Activated gamma-delta T cell treated with Interleukin-2 at 50 U/mL for 16 hours (primary cell): Measurements from ENCODE around the gene EYA2.

ENCODE experiments used
- DNase-seq: peaks from one replicate; pipeline ENCODE4 v3.0.0-alpha.2; 2020

EYA2 gene

DNA sequence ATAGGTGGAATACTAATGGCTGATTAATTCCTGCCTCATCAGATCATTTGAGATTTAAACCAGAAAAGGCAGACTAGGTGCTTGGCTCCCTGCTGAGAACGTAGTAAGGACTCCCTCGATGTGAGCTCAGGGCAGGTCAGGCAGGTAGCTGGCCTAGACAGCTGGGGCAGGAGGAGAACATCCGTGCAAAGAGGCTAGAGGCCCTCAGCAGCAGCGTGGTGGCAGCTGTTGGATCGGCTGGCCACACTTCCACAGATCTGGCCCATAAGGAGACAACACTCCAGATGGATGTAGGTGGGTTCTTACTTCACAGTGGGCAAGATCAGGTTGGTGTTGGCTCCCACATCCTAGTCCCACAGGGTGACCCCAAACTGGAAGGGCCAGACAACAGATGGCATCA is 38.5 kb downstream of the EYA2 start:
- DNase-seq, result no peak

- DNase-seq, result no peak
These were observed 40.2 kb downstream of the EYA2 start for GRCh38 chr20:46934746-46935287.

DNA sequence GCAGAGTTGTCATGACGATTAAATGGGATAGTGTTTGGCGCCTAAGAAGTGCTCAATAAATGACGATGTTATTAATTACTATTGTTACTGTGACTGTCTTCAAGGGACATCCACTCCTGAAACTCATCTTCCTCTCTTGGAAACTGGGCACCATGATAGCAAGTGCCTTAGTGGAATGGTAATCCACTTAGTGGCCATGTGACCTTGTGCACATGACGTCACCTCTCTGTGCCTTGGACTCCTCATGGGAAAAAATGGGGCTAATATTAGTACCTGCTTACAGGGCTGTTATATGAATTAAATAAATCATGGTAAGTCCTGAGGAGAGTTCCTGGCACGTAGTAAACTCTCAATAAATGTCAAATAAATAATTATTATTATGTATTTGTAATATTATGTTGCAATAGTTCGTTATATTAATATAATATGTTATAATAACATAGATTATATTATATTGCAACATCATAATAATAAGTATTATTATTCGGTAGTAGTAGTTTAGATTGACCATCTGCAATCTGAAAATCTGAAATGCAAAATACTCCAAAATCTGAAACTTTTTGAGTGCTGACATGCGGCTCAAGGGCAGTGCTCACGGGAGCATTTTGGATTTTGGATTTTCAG is 40.9 kb downstream of the EYA2 start:
- DNase-seq, result no peak

DNA sequence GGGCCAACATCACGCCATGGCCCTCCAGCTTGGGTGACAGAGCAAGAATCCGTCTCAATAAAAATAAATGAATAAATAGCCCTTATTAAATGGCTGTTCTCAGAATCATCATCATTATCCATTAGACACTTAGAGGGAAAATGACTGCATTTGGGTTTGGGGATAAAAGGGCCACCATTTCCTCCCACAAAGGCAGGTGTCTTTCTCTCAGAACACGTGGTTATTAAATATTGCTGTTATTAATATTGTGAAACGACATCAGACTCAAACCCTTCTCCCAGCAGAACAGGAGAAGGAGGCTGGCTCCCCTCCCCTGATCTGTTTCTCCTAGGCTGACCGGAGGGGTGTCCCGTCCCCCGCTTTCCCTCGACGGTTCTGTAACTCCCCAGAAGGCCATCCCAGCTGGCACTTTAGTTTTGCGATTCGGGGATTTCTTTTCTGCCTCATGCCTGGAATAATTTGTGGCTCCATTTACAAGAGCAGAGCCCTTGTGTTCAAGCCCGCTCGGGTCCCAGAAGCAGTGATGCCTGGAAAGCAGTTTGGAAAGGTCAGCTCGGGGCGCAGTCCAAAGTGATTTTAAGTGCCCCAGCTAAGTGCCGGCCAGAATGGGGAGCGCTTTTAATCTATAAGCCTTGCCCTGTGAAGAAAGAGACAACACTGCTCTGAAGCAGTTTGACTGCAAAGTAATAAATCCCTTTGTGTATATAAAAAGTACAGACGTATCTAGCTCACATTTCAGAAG is 41.9 kb downstream of the EYA2 start:
- DNase-seq, result no peak

- no peak for DNase-seq
These were observed 42.5 kb downstream of the EYA2 start for GRCh38 chr20:46937157-46937523.

DNA sequence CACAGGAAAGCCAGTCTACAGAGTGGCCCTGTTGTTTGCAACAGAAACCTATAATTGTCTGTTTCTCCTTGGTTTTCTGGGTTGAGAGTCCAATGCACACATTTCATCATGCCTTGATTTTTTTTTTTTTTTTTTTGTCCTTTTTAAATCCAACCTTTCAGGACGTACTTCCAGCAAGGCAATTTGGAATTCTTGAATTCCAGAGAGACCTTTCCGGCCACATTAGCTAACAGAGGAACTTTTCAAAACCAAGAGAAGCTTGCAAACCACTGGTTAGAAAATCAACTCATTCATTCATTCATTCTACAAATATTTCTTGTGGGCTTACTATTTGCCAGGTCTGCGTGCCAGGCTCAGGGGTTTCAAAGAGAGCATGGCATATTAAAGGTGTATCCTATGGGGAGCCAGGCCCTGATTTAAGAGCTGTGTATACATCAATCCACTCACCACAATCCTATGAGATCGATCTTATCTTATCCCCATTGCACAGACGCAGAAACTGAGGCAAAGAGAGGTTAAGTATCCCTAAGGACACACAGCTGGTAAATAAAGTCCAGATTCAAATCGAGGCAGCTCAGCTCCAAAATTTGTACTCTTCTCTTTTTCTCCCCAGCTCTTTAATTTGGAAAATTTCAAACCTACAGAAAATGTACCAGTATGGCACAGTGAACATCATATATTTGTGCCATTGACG is 43.0 kb downstream of the EYA2 start:
- DNase-seq, result no peak

GRCh38 chr20:46938434-46938833 is 43.8 kb downstream of the EYA2 start:
- DNase-seq, result no peak

- DNase-seq, result no peak
These were observed 44.7 kb downstream of the EYA2 start for GRCh38 chr20:46939031-46939965.

DNA sequence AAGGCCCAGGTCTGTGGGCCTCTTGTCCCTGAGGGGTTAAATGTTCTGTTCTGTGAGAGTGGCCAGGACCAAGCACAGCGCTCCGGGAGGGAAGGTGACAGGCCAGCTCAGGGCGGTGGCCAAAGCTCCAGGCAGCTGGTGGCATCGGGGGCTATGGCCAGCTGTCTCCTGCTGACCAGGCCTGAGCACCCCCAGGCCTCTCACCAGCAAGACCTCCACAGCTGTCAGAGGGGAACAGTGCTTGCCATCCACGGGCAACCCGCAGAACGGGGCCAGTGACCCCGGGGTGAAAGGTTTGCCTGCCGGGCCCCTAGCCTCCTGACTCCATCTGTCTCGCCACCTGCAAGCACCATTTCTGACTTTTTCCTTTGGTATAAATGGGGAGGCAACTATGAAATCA is 46.0 kb downstream of the EYA2 start:
- DNase-seq, result no peak

DNA sequence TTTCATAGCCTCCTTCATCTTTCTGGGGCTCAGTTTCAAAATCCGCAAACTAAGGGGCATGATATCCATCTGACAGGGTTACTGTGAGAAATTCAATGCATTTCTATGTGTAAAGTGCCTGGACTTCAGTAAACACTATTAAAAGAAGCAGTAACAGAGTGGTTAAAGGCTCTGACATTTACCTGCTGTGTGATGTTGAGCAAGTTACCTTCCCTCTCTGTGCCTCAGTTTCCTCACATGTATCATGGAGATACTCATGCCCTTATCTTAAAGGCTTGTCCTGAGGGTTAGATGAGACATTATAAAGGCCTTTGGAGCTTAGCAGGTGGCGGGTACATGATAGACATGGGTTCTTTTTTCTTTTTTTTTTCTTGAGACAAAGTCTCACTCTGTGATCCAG is 46.8 kb downstream of the EYA2 start:
- no peak for DNase-seq

- no peak for DNase-seq
These were observed 49.4 kb downstream of the EYA2 start for GRCh38 chr20:46943861-46944591.

GRCh38 chr20:46945465-46945864 is 50.8 kb downstream of the EYA2 start:
- no peak for DNase-seq

GRCh38 chr20:46946181-46946624 is 51.6 kb downstream of the EYA2 start:
- DNase-seq, result no peak

- no peak for DNase-seq
These were observed 52.2 kb downstream of the EYA2 start for GRCh38 chr20:46946796-46947195.

- no peak for DNase-seq
These were observed 53.4 kb downstream of the EYA2 start for GRCh38 chr20:46948081-46948480.

- DNase-seq, result no peak
These were observed 56.8 kb downstream of the EYA2 start for GRCh38 chr20:46951405-46951804.

GRCh38 chr20:46951840-46952497 is 57.3 kb downstream of the EYA2 start:
- DNase-seq, result no peak

- DNase-seq, result no peak
These were observed 59.0 kb downstream of the EYA2 start for GRCh38 chr20:46953596-46953995.

DNA sequence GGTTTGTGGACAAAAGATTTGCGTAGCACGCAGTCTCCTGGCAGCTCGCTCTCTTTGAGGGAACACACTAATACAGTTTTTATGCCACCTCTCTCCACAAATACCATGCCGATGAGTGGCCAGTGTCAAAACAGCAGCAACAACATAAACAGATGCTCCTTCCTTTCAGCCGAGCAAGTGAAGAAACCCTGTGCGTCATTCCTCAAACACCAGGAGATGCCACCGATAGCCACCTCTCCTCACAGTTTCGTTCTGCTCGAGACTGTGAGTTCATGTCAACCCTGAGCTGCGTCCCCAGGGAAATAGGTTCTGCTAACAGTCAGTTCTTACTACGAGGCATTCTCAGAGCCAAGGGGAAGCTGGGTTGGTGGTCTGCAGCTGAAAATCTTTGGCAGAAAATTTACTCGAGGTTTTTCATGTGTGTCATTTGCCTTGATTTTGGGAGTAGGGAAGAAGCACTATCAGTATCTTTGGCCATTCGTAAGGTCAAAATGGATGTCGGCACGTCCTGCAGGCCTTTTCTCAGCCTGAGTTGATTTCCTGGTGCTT is 59.9 kb downstream of the EYA2 start:
- DNase-seq, result no peak

DNA sequence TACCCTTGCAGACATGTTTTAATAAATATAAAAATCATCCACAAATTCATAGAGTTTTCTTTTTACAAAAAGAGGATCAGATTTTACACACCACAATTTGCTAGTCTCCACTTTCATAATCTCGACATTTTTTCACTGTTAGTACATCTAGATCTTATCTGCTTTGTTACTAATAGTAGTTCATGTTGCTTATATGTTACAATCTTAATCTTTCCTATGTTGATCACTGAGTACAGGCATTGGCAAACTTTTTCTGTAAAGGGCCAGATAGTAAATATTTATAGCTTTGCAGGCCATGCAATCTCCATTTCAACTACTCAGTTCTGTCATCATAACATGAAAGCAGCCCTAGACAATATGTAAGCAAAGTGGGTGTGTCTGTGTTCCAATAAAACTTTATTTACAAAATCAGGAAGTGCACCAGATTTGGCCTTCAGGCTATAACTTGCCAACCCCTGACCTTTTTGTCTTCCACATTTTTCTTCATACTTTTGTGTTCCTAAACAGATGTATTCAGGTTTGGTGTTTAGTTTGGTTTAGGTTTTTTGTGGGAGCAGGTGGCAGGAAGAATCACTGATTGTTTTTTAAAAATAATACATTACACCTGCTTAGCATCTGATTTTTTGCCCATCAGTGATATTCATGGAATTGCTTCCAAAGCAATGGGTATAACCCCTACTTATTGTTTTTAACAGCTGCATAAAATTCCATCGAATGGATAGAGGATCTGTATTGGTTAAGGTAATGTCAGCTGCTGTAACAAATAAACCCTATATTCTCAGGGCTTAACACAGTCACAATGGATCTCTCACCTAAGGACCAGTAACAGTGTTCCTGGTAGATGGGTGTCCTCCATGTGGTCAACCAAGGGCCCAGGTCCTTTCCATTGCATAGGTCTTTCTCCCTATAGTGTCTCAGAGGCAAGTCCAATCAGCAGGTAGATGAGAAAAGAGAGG is 61.2 kb downstream of the EYA2 start:
- no peak for DNase-seq
